GM18498 (cell line): ENCODE data around the gene DCHS1.

Experiments
- ATAC-seq: cut with Tn5 transposase; IDR thresholded peaks from one replicate; pipeline ENCODE4 v1.9.1; 2021; ENCODE audit warnings: mild to moderate bottlenecking, moderate library complexity; ENCODE audit not compliant: unreplicated experiment

The DCHS1 gene

GRCh38 chr11:6596239-6596877 is 59.3 kb downstream of the DCHS1 start:
- no peak for ATAC-seq

DNA sequence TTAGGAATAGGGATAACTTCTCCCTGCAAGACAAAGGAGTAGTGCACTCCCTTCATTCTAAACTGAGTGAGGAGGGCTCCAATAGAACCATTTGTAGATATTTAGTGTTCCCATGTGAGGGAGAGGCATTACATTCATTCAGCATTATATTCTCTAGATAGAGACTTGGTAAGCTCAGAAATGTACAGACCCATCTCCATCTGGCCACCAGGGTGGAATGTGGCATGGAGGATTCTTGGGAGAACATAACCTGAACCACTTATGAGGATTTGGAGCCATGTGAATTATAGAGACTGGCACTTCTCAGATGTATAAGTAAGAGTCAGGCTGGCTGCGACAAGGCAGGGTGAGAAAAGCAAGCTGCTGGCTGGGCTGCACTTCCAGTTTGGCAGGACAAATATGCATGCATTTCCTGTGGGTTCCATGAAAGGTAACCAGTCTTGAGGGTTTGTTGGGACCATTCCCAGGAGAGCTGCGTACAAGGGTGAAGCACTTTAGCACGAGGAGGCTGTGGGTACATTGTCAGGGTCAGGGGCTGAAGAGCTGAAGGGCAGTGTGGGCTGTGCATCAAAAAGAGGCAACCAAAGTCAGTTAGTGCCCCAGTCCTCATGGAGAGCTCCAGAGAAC is 61.4 kb downstream of the DCHS1 start:
- ATAC-seq, result no peak

DNA sequence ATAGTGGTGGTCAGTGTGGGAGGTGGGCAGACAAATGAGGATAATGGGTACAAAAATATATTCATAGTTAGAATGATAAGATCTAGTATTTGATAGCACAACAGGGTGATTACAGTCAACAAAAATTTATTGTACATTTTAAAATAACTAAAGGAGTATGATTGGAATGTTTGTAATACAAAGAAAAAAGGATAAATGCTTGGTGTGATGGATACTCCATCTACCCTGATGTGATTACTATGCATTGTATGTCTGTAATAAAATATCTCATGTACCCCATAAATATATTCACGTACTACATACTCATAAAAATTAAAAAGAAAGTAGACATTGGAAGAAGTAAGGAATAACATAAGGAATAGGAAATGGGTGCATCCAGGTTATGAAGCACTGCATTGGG is 67.6 kb downstream of the DCHS1 start:
- ATAC-seq, result no peak

- no peak for ATAC-seq
Measured at GRCh38 chr11:6587360-6587953, 68.2 kb downstream of the DCHS1 start.

DNA sequence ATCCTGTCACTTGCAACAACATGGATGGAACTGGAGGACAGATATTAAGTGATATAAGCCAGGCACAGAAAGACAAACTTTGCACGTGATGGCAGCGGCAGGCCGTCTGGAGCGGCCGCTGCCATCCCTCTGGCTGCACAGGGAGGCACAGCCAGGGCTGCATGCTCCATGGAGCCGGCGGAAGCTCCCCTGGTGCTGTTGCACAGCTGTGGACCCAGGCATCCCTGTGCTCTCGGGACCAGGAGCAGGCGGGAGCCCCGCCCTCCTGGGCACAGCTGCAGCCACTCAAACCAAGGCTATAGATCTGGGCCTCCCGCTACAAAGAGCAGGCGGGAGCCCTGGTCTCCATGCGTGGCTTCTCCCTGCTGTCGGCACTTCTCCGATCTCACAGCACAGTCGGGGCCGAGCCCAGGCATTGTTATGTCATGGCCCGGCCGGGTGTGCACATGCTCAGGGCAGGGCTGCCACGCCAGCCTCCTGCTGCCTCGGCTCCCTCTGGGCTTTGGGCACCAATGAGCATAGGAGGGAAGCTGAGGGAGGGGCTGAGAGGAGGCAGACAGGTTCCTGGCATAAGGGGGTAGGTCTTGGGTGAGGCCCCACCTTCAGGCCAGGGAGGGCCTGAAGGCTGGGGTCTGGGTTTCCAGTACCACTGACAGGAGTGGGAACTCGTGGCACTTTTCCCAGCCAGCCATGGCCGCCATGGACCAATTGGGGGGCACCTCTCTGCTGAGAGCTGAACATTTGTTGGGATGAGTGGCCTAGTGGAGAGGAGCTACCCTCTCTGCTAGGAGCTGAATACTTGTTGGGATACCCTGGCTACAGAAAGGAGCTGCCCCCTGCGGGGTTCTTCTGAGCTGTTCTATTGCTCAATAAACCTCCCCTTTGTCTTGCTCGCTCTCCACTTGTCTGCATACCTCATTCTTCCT is 68.9 kb downstream of the DCHS1 start:
- no peak for ATAC-seq

GRCh38 chr11:6584528-6584927 is 71.1 kb downstream of the DCHS1 start:
- no peak for ATAC-seq

GRCh38 chr11:6583584-6583983 is 72.0 kb downstream of the DCHS1 start:
- no peak for ATAC-seq

DNA sequence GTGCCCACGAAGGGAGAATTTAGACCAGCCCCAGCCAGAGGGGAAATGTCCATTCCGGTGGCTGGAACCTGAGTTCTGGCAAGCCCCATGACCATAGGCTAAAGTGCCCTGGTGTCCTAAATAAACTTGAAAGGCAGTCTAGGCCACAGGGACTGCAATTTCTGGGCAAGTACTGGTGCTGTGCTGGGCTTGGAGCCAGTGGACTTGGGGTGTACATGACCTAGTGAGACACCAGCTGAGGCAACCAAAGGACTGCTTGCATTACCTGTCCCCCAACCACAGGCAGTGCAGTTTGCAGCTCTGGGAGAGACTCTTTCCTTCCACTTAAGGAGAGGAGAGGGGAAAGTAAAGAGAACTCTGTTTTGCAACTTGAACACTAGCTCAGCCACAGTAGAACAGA is 75.9 kb downstream of the DCHS1 start:
- no peak for ATAC-seq

DNA sequence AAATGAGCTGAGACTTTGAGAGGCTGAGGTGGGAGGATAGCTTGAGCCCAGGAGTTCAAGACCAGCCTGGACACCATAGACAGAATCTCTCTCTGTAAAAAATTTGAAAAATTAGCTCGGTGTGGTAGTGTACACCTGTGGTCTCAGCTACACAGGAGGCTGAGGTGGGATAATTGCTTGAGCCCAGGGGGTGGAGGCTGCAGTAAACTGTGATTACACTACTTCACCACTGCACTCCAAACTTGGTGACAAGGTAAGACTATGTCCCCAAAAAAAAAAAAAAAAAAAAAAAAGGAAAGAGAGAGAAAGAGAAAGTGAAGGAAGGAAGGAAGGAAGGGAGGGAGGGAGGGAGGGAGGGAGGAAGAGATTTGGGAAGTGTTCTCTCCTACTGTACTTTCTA is 77.5 kb downstream of the DCHS1 start:
- no peak for ATAC-seq

DNA sequence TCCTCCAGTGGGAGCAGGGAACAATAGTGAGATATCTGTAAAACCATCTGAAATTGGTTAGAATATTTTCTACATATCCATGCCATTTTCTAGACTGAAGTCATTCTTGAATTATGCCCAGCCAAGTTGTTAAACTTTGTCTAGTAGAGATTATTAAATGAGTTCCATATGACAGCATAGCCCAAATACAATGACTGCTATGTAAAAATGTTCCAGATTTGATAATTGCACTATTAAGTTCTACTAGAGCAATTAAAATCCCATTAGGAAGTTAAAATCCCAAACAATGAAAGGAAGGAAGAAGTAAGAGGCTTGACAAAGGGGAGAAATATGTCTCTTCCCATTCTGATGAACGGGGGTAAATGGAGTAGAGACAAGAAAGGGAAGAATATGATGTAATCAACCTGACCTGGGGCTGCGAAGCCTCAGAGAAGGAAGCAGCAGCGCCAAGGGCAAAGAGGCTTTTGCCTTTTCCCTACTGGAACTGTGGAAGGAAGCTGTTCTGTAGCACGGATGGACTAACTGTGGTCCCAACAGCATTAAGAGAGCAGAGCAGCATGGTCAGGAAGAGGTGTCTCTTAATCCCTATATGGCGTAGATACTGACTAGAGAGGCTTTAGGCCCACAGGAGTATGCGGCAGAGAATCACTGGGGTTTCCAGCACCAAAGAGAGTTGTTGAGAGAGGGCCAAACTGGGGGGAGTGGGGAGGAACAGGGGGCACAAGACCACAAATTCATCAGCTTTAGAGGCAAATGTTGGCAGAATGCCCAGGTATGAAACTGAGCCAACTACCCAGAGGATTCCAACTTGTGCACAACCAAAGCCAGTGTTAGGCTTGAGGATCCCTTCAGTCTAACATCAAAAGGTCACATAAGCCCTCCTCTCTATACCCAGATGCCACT is 78.9 kb downstream of the DCHS1 start:
- no peak for ATAC-seq

- no peak for ATAC-seq
Measured at GRCh38 chr11:6574816-6575715, 80.5 kb downstream of the DCHS1 start.

DNA sequence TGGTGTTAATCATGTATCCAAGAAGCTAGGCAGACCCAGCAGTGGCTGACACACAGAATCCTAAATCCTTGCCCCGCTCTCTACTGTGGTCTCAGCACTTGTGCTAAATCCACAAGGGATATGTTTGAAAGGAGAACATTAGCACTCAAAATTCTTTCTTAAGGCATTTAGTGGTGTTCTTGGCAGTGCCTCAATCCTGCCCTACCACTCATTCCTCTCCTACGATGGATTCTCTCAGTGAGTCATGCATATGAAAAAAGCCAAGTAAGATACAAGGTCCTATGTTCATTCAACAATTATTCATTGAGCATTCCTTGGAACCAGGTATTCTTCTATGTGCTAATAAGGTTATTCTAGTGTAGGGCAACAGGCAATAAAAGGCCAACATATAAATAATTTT is 83.4 kb downstream of the DCHS1 start:
- ATAC-seq, result no peak

DNA sequence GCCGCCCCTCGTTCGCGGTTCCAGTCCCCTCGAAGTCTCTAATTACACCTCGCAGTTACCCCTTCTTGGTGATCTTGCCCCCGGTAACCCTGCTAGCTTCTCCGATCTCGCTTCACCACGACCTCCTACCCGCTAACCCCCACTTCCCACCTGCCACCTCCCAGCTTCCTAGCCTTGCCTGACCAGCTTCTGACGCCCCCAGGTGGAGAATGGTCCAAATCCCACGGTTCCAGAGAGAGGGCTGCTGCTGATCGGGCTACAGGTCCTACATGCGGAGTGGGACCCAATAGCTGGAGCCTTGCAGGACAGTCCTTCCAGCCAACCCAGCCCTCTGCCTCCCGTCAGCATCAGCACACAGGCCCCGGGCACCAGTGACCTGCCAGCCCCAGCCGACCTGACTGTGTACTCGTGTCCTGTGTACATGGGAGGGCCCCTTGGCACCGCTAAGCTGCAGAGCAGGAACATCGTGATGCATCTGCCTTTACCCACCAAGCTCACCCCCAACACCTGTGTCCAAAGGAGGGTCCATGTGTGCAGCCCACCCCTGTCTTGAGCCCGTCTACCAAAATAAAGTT is 84.1 kb downstream of the DCHS1 start:
- ATAC-seq, result no peak
